HL-60 (cell line): ENCODE data around the gene ZNF469.
"Not testable (repeated sequence)": the region's sequence is repeated elsewhere in the genome, so short reads cannot be mapped to it uniquely, and the experiment has no call there.

Experiments
- DNase-seq, 2 experiments: peaks; one replicate each; pipeline ENCODE4 v3.0.0-alpha.2; 2010 to 2020; ENCODE audit warnings: low read depth in 1 of 2, low spot score in 1 of 2
- H3K27ac ChIP-seq: fragments of 250-450 bp; sonication (Bioruptor Pico); replicated peaks from 2 replicates; pipeline ENCODE4 v1.5.1; 2020; ENCODE audit warnings: mild to moderate bottlenecking, moderate library complexity
- H3K27me3 ChIP-seq: fragments of 250-450 bp; sonication (Bioruptor Pico); 2 replicates; pipeline ENCODE4 v1.5.1; 2021; ENCODE audit warnings: mild to moderate bottlenecking, moderate library complexity; ENCODE audit not compliant: insufficient read depth, poor library complexity, severe bottlenecking
- H3K4me3 ChIP-seq: replicated peaks from 2 replicates; pipeline ENCODE4 v1.5.1; 2011; ENCODE audit warnings: mild to moderate bottlenecking, control low read depth, low read length; ENCODE audit not compliant: insufficient read depth
- GABPA ChIP-seq: IDR thresholded peaks from 2 replicates; pipeline ENCODE4 v1.6.1; 2012; ENCODE audit warnings: low read depth
- POLR2AphosphoS5 ChIP-seq: IDR thresholded peaks from 2 replicates; pipeline ENCODE4 v1.6.1; 2012; ENCODE audit warnings: low read depth
- SPI1 ChIP-seq: IDR thresholded peaks from 2 replicates; pipeline ENCODE4 v1.6.1; 2012; ENCODE audit warnings: low read depth, mild to moderate bottlenecking, borderline replicate concordance
- TF ChIP-seq, protein P1 (sequence below): IDR thresholded peaks from one replicate; pipeline ENCODE4 v1.5.1; 2011; ENCODE audit warnings: low read length, control low read depth, inconsistent platforms; ENCODE audit not compliant: insufficient read depth
- TF ChIP-seq, protein P2 (sequence below): IDR thresholded peaks from 2 replicates; pipeline ENCODE4 v1.6.1; 2012; ENCODE audit warnings: low read depth; ENCODE audit not compliant: insufficient replicate concordance

Gene ZNF469

DNA sequence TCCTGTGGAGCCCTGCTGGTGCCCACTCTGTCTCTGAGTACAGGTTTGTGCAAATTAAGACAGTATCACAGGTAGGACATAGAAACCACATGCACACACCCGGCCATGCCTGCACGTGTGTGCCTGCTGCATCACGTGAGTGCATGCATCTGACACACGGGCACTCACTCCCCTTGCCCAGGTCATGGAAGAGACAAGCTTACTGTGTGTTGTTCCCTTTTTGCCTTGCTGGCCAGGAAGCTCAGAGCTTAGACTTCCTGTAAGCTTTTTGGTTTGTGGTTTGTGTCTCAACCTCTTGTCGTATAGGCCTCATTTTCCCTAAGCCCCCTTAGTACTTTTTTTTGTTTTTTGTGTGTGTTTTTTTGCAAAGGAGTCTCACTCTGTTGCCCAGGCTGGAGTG is 25.0 kb downstream of the ZNF469 start:
- H3K27me3 ChIP-seq: no peaks in the 10 kb centered on the region
- H3K27ac ChIP-seq: no peak overlapping the region
- no peak overlapping the region for H3K4me3 ChIP-seq
- TF ChIP-seq, protein P1, sequence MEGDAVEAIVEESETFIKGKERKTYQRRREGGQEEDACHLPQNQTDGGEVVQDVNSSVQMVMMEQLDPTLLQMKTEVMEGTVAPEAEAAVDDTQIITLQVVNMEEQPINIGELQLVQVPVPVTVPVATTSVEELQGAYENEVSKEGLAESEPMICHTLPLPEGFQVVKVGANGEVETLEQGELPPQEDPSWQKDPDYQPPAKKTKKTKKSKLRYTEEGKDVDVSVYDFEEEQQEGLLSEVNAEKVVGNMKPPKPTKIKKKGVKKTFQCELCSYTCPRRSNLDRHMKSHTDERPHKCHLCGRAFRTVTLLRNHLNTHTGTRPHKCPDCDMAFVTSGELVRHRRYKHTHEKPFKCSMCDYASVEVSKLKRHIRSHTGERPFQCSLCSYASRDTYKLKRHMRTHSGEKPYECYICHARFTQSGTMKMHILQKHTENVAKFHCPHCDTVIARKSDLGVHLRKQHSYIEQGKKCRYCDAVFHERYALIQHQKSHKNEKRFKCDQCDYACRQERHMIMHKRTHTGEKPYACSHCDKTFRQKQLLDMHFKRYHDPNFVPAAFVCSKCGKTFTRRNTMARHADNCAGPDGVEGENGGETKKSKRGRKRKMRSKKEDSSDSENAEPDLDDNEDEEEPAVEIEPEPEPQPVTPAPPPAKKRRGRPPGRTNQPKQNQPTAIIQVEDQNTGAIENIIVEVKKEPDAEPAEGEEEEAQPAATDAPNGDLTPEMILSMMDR: no peak
- no peak for TF ChIP-seq POLR2AphosphoS5
- no peak for TF ChIP-seq GABPA
- TF ChIP-seq, protein P2, sequence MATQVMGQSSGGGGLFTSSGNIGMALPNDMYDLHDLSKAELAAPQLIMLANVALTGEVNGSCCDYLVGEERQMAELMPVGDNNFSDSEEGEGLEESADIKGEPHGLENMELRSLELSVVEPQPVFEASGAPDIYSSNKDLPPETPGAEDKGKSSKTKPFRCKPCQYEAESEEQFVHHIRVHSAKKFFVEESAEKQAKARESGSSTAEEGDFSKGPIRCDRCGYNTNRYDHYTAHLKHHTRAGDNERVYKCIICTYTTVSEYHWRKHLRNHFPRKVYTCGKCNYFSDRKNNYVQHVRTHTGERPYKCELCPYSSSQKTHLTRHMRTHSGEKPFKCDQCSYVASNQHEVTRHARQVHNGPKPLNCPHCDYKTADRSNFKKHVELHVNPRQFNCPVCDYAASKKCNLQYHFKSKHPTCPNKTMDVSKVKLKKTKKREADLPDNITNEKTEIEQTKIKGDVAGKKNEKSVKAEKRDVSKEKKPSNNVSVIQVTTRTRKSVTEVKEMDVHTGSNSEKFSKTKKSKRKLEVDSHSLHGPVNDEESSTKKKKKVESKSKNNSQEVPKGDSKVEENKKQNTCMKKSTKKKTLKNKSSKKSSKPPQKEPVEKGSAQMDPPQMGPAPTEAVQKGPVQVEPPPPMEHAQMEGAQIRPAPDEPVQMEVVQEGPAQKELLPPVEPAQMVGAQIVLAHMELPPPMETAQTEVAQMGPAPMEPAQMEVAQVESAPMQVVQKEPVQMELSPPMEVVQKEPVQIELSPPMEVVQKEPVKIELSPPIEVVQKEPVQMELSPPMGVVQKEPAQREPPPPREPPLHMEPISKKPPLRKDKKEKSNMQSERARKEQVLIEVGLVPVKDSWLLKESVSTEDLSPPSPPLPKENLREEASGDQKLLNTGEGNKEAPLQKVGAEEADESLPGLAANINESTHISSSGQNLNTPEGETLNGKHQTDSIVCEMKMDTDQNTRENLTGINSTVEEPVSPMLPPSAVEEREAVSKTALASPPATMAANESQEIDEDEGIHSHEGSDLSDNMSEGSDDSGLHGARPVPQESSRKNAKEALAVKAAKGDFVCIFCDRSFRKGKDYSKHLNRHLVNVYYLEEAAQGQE: no peak
- no peak for TF ChIP-seq SPI1
- peak; percentile 4 to 46 for DNase-seq

DNA sequence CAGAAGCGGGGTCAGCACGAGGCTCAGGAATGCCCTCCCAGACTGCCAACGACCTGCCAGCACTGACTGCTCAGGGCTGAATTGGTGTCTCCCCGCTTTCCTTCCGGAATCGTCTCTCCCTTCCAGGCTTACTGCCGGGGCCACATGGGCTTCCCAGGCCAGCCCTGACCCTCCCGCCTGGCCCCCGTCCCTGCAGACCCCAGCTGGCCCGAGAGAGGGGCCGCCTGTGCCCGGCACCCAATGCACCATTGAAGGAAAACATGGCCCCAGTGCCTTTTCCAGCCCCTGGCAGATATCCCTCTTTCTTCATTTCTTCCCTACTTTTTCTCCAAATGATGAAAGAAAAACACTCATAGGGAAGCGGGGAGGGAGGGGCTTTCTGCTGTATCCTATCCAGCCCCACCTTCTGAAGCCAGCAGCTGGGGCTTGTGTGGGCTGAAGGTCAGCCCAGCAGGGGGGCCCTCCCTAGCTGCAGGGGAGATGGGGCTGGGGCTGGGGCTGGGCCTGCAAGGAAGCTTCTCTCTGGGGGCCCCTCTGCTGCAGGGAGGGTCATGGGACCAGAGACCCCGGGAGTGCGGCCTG is 25.9 kb downstream of the ZNF469 start:
- no peak for DNase-seq
- no peak overlapping the region for H3K4me3 ChIP-seq
- TF ChIP-seq POLR2AphosphoS5 (no peak), SPI1 (no peak), GABPA (no peak)
- TF ChIP-seq, protein P2: no peak
- TF ChIP-seq, protein P1: no peak
- H3K27me3 ChIP-seq: no peaks in the 10 kb centered on the region
- no peak overlapping the region for H3K27ac ChIP-seq

DNA sequence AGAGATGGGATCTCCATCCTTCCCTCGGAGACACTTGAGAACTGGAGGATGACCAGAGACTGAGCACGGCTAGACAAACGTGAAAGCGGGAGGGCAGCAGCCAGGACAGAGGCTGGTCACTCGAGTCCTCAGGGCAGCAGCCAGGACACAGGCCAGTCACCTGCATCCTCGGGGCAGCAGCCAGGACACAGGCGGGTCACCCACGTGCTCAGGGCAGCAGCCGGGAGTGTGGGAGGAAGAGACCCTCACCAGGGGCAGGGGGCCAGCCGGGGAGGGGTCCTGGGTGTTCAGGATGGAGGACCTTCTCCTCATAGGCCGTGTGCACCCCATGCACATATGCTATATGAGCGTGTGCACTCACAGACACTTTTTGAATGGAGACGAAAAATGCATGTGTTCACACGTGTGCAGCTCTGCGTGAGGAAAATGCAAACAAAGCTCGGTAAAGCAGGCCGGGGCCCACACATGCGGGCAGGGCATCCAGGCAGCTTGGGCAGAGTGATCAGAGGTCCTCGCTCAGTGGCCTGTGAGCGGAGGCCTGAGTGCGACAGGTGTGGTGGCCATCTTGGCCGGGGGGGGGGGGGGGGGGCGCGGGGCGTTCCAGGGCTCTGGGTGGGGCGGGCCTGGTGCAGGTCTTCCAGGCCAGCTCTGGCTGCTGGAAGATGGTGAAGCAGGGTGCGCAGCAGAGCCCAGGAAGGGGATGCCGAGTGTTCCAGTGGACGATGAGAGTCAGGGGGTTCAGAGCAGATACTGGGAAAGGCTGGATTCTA is 26.7 kb downstream of the ZNF469 start:
- no peaks in the 10 kb centered on the region for H3K27me3 ChIP-seq
- TF ChIP-seq, protein P2: no peak
- TF ChIP-seq, protein P1: no peak
- TF ChIP-seq GABPA: no peak
- no peak for TF ChIP-seq SPI1
- TF ChIP-seq POLR2AphosphoS5: no peak
- H3K27ac ChIP-seq: no peak overlapping the region
- no peak overlapping the region for H3K4me3 ChIP-seq
- DNase-seq: no peak

DNA sequence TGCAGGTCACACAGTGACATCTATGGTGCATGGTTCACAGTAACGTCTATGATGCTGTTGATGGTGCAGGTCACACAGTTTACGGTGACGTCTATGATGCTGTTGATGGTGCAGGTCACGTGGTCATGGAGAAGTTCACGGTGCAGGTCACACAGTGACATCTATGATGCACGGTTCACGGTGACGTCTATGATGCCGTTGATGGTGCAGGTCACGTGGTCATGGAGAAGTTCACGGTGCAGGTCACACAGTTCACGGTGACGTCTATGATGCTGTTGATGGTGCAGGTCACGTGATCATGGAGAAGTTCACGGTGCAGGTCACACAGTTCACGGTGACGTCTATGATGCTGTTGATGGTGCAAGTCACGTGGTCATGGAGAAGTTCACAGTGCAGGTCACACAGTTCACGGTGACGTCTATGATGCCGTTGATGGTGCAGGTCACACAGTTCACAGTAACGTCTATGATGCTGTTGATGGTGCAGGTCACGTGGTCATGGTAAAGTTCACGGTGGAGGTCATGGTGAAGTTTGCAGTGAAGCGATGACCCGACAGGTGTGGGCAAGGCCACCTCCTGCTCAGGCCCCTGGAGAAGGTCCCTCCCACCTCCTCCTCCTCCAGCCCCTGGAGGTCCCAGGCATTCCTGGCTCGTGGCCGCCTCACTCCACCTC is 27.7 kb downstream of the ZNF469 start:
- DNase-seq, H3K27me3 ChIP-seq, H3K4me3 ChIP-seq, H3K27ac ChIP-seq: not testable (repeated sequence)
